Measurements from ENCODE around the gene AGTPBP1. TPM values are rescaled to one million over a fixed set of nuclear protein-coding genes. Genes with fewer than 3 reads are reported as not detected.

Gene AGTPBP1
- total and polyA plus RNA-seq, 2 donors: 15.9 to 34.7 TPM

GRCh38 chr9:85703398-85703797 lies 38.4 kb downstream of the AGTPBP1 start:
- no peak for DNase-seq (ENCODE audit: low read depth in 6 of 9, low spot score in 9 of 9)
- Histone ChIP-seq H3K27me3 (ENCODE audit: control insufficient read depth in 2 of 2, insufficient read depth in 1 of 2, low read length in 1 of 2) (no peaks in the 10 kb centered on the region), H3K27ac (ENCODE audit: low read depth in 1 of 2, low read length in 1 of 2) (no peak overlapping the region), H3K9me3 (ENCODE audit: control insufficient read depth in 2 of 2, insufficient read depth in 1 of 2, low read length in 1 of 2) (no peaks in the 10 kb centered on the region), H3K4me3 (ENCODE audit: low read length in 2 of 2) (no peak overlapping the region), H3K36me3 (ENCODE audit: control insufficient read depth in 2 of 2, insufficient read depth in 2 of 2, low read length in 1 of 2) (no peaks in the 10 kb centered on the region), H3K4me1 (ENCODE audit: control insufficient read depth in 2 of 2, insufficient read depth in 2 of 2, low read length in 2 of 2) (peaks cover 0 to 2% of the 10 kb centered on the region in 2 donors)
- WGBS: 98% methylated on average over 1 of the region's 1 CpG

DNA sequence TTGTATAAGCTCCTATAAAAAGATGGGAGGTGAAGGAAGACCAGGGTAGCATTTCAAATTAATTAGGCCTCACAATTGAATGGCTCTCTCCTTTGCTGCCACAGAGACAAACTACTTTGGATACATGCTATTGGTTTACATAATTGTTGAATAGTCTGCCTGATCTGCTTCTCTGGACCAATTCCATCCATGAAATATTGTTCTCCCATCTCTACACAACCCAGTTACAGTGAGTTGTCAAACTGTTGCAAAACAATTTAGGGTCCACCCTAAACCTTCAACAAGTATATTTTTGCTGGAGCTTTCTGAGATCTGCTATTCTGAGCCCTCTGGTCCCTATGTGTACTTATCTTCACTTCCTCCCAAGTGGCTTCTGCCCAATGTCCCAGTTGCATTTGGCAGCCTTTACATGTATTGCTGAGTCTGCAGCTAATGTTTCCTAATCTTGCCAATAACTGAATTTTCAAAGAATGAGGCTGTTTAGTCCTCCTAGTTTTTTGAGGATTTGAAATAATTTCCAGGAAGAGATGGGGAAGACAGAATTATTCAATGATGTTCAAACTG lies 38.9 kb downstream of the AGTPBP1 start:
- Histone ChIP-seq H3K27me3 (ENCODE audit: control insufficient read depth in 2 of 2, insufficient read depth in 1 of 2, low read length in 1 of 2) (no peaks in the 10 kb centered on the region), H3K36me3 (ENCODE audit: control insufficient read depth in 2 of 2, insufficient read depth in 2 of 2, low read length in 1 of 2) (no peaks in the 10 kb centered on the region), H3K27ac (ENCODE audit: low read depth in 1 of 2, low read length in 1 of 2) (no peak overlapping the region), H3K9me3 (ENCODE audit: control insufficient read depth in 2 of 2, insufficient read depth in 1 of 2, low read length in 1 of 2) (no peaks in the 10 kb centered on the region), H3K4me3 (ENCODE audit: low read length in 2 of 2) (no peak overlapping the region), H3K4me1 (ENCODE audit: control insufficient read depth in 2 of 2, insufficient read depth in 2 of 2, low read length in 2 of 2) (peaks cover 0 to 2% of the 10 kb centered on the region in 2 donors)
- DNase-seq (ENCODE audit: low read depth in 6 of 9, low spot score in 9 of 9): no peak

- Histone ChIP-seq H3K4me3 (ENCODE audit: low read length in 2 of 2) (no peak overlapping the region), H3K36me3 (ENCODE audit: control insufficient read depth in 2 of 2, insufficient read depth in 2 of 2, low read length in 1 of 2) (no peaks in the 10 kb centered on the region), H3K9me3 (ENCODE audit: control insufficient read depth in 2 of 2, insufficient read depth in 1 of 2, low read length in 1 of 2) (no peaks in the 10 kb centered on the region), H3K27ac (ENCODE audit: low read depth in 1 of 2, low read length in 1 of 2) (no peak overlapping the region), H3K4me1 (ENCODE audit: control insufficient read depth in 2 of 2, insufficient read depth in 2 of 2, low read length in 2 of 2) (peaks cover 0 to 2% of the 10 kb centered on the region in 2 donors), H3K27me3 (ENCODE audit: control insufficient read depth in 2 of 2, insufficient read depth in 1 of 2, low read length in 1 of 2) (no peaks in the 10 kb centered on the region)
- no peak for DNase-seq (ENCODE audit: low read depth in 6 of 9, low spot score in 9 of 9)
Measured at GRCh38 chr9:85702191-85702590, 39.6 kb downstream of the AGTPBP1 start.

- Histone ChIP-seq H3K27me3 (ENCODE audit: control insufficient read depth in 2 of 2, insufficient read depth in 1 of 2, low read length in 1 of 2) (no peaks in the 10 kb centered on the region), H3K36me3 (ENCODE audit: control insufficient read depth in 2 of 2, insufficient read depth in 2 of 2, low read length in 1 of 2) (no peaks in the 10 kb centered on the region), H3K4me3 (ENCODE audit: low read length in 2 of 2) (no peak overlapping the region), H3K9me3 (ENCODE audit: control insufficient read depth in 2 of 2, insufficient read depth in 1 of 2, low read length in 1 of 2) (no peaks in the 10 kb centered on the region), H3K4me1 (ENCODE audit: control insufficient read depth in 2 of 2, insufficient read depth in 2 of 2, low read length in 2 of 2) (peaks cover 0 to 2% of the 10 kb centered on the region in 2 donors), H3K27ac (ENCODE audit: low read depth in 1 of 2, low read length in 1 of 2) (no peak overlapping the region)
- no peak for DNase-seq (ENCODE audit: low read depth in 6 of 9, low spot score in 9 of 9)
- WGBS: 58% methylated on average over 2 of the region's 2 CpGs
Measured at GRCh38 chr9:85700330-85700729, 41.4 kb downstream of the AGTPBP1 start.

- 97% methylated on average over 2 of the region's 2 CpGs for WGBS
Measured at GRCh38 chr9:85688361-85688760, 53.4 kb downstream of the AGTPBP1 start.

GRCh38 chr9:85685081-85685480 lies 56.7 kb downstream of the AGTPBP1 start:
- Histone ChIP-seq H3K36me3 (ENCODE audit: control insufficient read depth in 2 of 2, insufficient read depth in 2 of 2, low read length in 1 of 2) (peaks cover 0 to under 1% of the 10 kb centered on the region in 2 donors), H3K4me3 (ENCODE audit: low read length in 2 of 2) (no peak overlapping the region), H3K27me3 (ENCODE audit: control insufficient read depth in 2 of 2, insufficient read depth in 1 of 2, low read length in 1 of 2) (no peaks in the 10 kb centered on the region), H3K9me3 (ENCODE audit: control insufficient read depth in 2 of 2, insufficient read depth in 1 of 2, low read length in 1 of 2) (no peaks in the 10 kb centered on the region), H3K4me1 (ENCODE audit: control insufficient read depth in 2 of 2, insufficient read depth in 2 of 2, low read length in 2 of 2) (no peaks in the 10 kb centered on the region), H3K27ac (ENCODE audit: low read depth in 1 of 2, low read length in 1 of 2) (no peak overlapping the region)
- no peak for DNase-seq (ENCODE audit: low read depth in 6 of 9, low spot score in 9 of 9)

More at GRCh38 chr9:85688361-85688760, 53.4 kb downstream of the AGTPBP1 start:
- no peak overlapping the region for H3K27ac ChIP-seq (ENCODE audit: low read depth in 1 of 2, low read length in 1 of 2)
- peaks cover 0 to 4% of the 10 kb centered on the region in 2 donors for H3K36me3 ChIP-seq (ENCODE audit: control insufficient read depth in 2 of 2, insufficient read depth in 2 of 2, low read length in 1 of 2)
- no peaks in the 10 kb centered on the region for H3K4me1 ChIP-seq (ENCODE audit: control insufficient read depth in 2 of 2, insufficient read depth in 2 of 2, low read length in 2 of 2)
- DNase-seq (ENCODE audit: low read depth in 6 of 9, low spot score in 9 of 9): no peak
- no peaks in the 10 kb centered on the region for H3K9me3 ChIP-seq (ENCODE audit: control insufficient read depth in 2 of 2, insufficient read depth in 1 of 2, low read length in 1 of 2)
- H3K27me3 ChIP-seq (ENCODE audit: control insufficient read depth in 2 of 2, insufficient read depth in 1 of 2, low read length in 1 of 2): no peaks in the 10 kb centered on the region
- H3K4me3 ChIP-seq (ENCODE audit: low read length in 2 of 2): no peak overlapping the region

- no peak overlapping the region for H3K4me3 ChIP-seq (ENCODE audit: low read length in 2 of 2)
- no peaks in the 10 kb centered on the region for H3K9me3 ChIP-seq (ENCODE audit: control insufficient read depth in 2 of 2, insufficient read depth in 1 of 2, low read length in 1 of 2)
- no peak for DNase-seq (ENCODE audit: low read depth in 6 of 9, low spot score in 9 of 9)
- peaks cover under 1 to 4% of the 10 kb centered on the region in 2 donors for H3K36me3 ChIP-seq (ENCODE audit: control insufficient read depth in 2 of 2, insufficient read depth in 2 of 2, low read length in 1 of 2)
- H3K4me1 ChIP-seq (ENCODE audit: control insufficient read depth in 2 of 2, insufficient read depth in 2 of 2, low read length in 2 of 2): no peaks in the 10 kb centered on the region
- H3K27me3 ChIP-seq (ENCODE audit: control insufficient read depth in 2 of 2, insufficient read depth in 1 of 2, low read length in 1 of 2): no peaks in the 10 kb centered on the region
- 97% methylated on average over 2 of the region's 2 CpGs for WGBS
- no peak overlapping the region for H3K27ac ChIP-seq (ENCODE audit: low read depth in 1 of 2, low read length in 1 of 2)
Measured at GRCh38 chr9:85676790-85677189, 65.0 kb downstream of the AGTPBP1 start.

DNA sequence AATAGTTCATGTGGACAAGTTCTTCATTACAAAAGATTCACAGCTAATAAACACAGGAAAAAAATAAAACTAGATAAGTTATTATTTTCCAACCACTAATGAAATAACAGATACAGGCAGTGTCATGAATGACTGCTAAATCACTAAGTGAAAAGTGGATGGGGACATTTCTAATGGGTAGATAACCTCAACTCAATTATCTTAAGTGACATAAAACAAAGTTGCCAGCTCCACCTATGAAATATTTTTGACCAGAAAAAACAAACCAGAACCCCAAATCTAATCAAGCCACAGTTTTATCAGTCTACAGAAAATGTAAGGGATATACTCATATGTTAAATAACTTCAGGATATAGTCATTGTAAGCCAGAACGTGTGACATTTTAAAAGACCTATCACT lies 74.4 kb downstream of the AGTPBP1 start:
- no peak overlapping the region for H3K4me3 ChIP-seq (ENCODE audit: low read length in 2 of 2)
- peaks cover 6 to 9% of the 10 kb centered on the region in 2 donors for H3K36me3 ChIP-seq (ENCODE audit: control insufficient read depth in 2 of 2, insufficient read depth in 2 of 2, low read length in 1 of 2)
- WGBS: 98% methylated on average over 1 of the region's 1 CpG
- H3K27me3 ChIP-seq (ENCODE audit: control insufficient read depth in 2 of 2, insufficient read depth in 1 of 2, low read length in 1 of 2): no peaks in the 10 kb centered on the region
- H3K27ac ChIP-seq (ENCODE audit: low read depth in 1 of 2, low read length in 1 of 2): no peak overlapping the region
- H3K4me1 ChIP-seq (ENCODE audit: control insufficient read depth in 2 of 2, insufficient read depth in 2 of 2, low read length in 2 of 2): no peaks in the 10 kb centered on the region
- no peaks in the 10 kb centered on the region for H3K9me3 ChIP-seq (ENCODE audit: control insufficient read depth in 2 of 2, insufficient read depth in 1 of 2, low read length in 1 of 2)
- DNase-seq (ENCODE audit: low read depth in 6 of 9, low spot score in 9 of 9): no peak

GRCh38 chr9:85666086-85666485 lies 75.7 kb downstream of the AGTPBP1 start:
- peaks cover 3 to 9% of the 10 kb centered on the region in 2 donors for H3K36me3 ChIP-seq (ENCODE audit: control insufficient read depth in 2 of 2, insufficient read depth in 2 of 2, low read length in 1 of 2)
- H3K4me3 ChIP-seq (ENCODE audit: low read length in 2 of 2): no peak overlapping the region
- no peak for DNase-seq (ENCODE audit: low read depth in 6 of 9, low spot score in 9 of 9)
- no peaks in the 10 kb centered on the region for H3K4me1 ChIP-seq (ENCODE audit: control insufficient read depth in 2 of 2, insufficient read depth in 2 of 2, low read length in 2 of 2)
- WGBS: 96% methylated on average over 2 of the region's 2 CpGs
- H3K27ac ChIP-seq (ENCODE audit: low read depth in 1 of 2, low read length in 1 of 2): no peak overlapping the region
- H3K9me3 ChIP-seq (ENCODE audit: control insufficient read depth in 2 of 2, insufficient read depth in 1 of 2, low read length in 1 of 2): no peaks in the 10 kb centered on the region
- H3K27me3 ChIP-seq (ENCODE audit: control insufficient read depth in 2 of 2, insufficient read depth in 1 of 2, low read length in 1 of 2): no peaks in the 10 kb centered on the region

DNA sequence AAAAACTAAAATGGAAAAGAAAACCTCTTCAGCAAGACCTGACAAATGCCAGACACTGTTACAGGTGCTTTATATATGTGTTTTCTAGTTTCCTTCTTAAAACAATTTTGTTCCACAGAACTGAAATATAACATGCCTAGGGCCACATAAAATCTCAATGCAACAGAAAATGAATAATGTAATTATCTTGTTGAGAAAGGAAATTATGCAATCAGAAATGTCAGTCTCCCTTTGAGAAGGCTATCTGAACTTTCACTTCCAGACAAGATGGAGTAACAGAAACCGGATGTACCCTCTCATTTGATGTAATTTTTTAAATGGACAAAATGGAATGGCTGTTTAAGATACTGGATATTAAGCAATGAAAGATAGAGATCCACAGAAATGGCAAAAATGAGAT lies 79.2 kb downstream of the AGTPBP1 start:
- no peaks in the 10 kb centered on the region for H3K4me1 ChIP-seq (ENCODE audit: control insufficient read depth in 2 of 2, insufficient read depth in 2 of 2, low read length in 2 of 2)
- no peak for DNase-seq (ENCODE audit: low read depth in 6 of 9, low spot score in 9 of 9)
- H3K9me3 ChIP-seq (ENCODE audit: control insufficient read depth in 2 of 2, insufficient read depth in 1 of 2, low read length in 1 of 2): no peaks in the 10 kb centered on the region
- peaks cover 0 to 3% of the 10 kb centered on the region in 2 donors for H3K36me3 ChIP-seq (ENCODE audit: control insufficient read depth in 2 of 2, insufficient read depth in 2 of 2, low read length in 1 of 2)
- no peak overlapping the region for H3K27ac ChIP-seq (ENCODE audit: low read depth in 1 of 2, low read length in 1 of 2)
- 90% methylated on average over 1 of the region's 1 CpG for WGBS
- no peak overlapping the region for H3K4me3 ChIP-seq (ENCODE audit: low read length in 2 of 2)
- no peaks in the 10 kb centered on the region for H3K27me3 ChIP-seq (ENCODE audit: control insufficient read depth in 2 of 2, insufficient read depth in 1 of 2, low read length in 1 of 2)
